GM18505 (cell line): ENCODE results near the gene PAX8.

Experiments
- ATAC-seq: cut with Tn5 transposase; IDR thresholded peaks from one replicate; pipeline ENCODE4 v1.9.1; 2021; ENCODE audit not compliant: unreplicated experiment
- POLR2A ChIP-seq: IDR thresholded peaks from 4 replicates; pipeline ENCODE4 v1.6.1; 2011; ENCODE audit warnings: borderline replicate concordance; ENCODE audit not compliant: insufficient read depth, insufficient read length; ENCODE audit errors: extremely low read depth

The PAX8 gene

GRCh38 chr2:113219092-113219441 is 59.7 kb downstream of the PAX8 start:
- no peak for ATAC-seq

GRCh38 chr2:113218283-113219091 is 60.2 kb downstream of the PAX8 start:
- no peak for TF ChIP-seq POLR2A
- no peak for ATAC-seq

More at GRCh38 chr2:113219092-113219441, 59.7 kb downstream of the PAX8 start:
- no peak for TF ChIP-seq POLR2A

DNA sequence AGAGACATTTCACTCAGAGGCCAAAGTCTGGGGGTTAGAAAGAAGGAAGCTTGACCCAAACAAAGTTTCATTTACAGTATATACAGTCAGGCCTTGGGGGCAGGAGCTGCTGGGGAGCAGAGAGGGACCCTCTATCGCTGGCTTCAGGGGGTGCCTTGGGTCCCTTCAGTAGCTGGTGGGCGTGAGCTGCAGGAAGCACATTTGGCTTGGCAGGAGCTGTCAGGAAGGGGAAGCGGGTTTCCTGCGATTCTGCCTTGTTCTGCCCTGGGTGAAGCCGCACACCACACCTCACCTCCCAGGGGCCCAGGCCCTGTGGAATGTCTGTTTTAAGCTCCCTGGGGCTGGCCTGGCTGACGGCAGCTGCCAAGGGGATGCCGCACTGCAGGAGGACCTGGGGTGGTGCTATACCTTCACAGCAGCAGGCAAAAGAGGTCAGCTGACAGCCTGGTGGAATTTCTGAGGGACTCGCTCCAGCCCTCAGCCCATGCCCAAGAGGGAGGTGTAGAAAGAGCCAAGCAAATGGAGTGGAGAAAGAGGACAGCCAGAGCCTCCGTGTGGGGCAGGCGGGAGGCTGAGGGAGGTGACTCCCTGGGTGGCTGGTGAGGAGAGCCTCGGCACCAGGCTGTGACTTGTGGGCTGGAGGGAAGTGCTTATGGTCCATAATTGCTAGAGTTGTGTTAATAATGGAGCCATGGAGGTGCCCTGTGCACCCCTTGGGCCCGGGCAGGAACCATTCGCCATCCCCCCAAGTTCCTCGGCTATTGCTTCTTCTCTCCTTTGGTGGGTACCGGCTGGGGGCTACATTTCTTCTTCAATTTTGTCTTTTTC is 61.1 kb downstream of the PAX8 start:
- no peak for ATAC-seq
- no peak for TF ChIP-seq POLR2A

GRCh38 chr2:113216891-113217454 is 61.7 kb downstream of the PAX8 start:
- no peak for ATAC-seq
- no peak for TF ChIP-seq POLR2A

- no peak for ATAC-seq
- TF ChIP-seq POLR2A, result no peak
These were observed 62.4 kb downstream of the PAX8 start for GRCh38 chr2:113216321-113216720.

DNA sequence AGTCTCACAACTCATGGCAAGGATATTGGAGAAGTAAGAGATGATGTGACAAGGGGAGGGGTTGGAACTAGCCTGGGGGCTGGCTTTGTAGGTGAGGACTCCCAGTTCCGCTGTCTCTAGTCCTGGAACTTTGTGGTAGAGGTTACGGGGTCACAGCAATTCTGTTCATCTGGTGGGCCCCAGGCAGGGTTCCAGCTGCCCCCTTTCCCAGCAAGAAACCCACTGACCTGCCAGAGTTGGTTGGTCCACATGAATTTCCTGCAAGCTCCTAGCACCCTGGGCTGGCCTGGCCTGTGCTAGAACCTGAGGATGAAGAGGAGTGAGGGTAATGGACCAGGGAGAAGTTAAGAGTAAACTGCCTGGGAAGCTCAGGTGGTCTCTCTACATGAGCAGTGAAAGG is 63.7 kb downstream of the PAX8 start:
- no peak for TF ChIP-seq POLR2A
- ATAC-seq, result no peak

DNA sequence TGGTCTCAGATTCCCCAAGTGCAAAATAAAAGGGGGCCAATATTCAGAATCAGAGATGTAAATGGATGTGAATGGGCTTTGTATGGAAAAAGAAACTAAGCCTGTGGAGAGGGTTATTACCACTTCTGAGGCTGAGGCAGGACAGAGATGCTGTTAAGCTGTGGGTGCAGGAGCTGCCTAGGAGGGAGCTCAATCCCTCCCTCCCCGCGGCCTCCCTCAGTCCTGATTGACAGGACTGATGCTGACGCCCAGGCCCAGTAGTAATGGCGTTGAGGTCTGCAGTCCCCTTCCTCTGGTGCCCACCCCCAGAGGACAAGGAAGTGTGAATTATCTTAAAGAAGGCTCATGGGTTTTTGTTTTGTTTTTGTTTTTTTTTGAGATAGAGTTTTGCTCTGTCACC is 64.6 kb downstream of the PAX8 start:
- no peak for TF ChIP-seq POLR2A
- no peak for ATAC-seq

GRCh38 chr2:113213061-113213930 is 65.4 kb downstream of the PAX8 start:
- TF ChIP-seq POLR2A, result no peak
- ATAC-seq, result no peak

DNA sequence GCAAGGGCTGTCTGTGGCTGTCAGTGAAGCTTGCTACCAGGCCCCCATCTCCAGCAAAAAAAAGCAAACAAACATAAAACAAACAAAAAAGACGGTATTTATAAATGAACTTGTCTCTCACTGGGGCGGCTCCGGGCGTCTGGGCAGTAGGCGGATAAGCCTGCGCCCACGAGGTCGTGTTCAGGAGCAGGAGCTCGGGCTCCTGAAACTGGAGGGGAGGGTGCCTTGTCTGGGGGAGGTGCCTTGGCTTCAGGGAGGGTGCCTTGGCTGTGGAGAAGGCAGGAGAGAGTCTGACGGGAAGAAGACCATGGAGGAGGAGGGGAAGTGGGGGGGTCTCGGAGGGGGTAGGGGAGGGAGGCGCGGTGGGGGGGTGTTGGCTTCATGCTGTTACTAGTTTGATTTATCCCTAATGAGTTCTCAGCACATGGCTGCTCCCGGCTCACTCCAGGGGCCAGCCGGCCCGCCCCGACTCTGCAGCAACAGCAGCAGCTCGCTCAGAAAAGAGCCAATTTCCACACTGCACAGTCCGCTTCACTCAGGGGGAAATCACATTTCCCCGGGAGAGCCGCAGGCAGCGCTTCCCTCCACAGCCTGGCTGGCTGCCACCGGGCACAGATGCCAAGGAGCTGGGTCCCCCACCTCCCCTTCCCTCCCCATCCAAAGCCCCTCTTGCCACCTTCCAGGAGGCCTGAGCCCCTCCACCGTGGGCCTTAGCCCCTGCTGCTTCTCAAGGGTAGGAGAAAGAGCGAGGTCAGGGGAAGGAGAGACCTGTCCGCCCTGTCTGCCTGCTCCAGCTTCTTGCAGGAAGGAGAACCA is 66.3 kb downstream of the PAX8 start:
- ATAC-seq, result no peak
- TF ChIP-seq POLR2A, result no peak

DNA sequence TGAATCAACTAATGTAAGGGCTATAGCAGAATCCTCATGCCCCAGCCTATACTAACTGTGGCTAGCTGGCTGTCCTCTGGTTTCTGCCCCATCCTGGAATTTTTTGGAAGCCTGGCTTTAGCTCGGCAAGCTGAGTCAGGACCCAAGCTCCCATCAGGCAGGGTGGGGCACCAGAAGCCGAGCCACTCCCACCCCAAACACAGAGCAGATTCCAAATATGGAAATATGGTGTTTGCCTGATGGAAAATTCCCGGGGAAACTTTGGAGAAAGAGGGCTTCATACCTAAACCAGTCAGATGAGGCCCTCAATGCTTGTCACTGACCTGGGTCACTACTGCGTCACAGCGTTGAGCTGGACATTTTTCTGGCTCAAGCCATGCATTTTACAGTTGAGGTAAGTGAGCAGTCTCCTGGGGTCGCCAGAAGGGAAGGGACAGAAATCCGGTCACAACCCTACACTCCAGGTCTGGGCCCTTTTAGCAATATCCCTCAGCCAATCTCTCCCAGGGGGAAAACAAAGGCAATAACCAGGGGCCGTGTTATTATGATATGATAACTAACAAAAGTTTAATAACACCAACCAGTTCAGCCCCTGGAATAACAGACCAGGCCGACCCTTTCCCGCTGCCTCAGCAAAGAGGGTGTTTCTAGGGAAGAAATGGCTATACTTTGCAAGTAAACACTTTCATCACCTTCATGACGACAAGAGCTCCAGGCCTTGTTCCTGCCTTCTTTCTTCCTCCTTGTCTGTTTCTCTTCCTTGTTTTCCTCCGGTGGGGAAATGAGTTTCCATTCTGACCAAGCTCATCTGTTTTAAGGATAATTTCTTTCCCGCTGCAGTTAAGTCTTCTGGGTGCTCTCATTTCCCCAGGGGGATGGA is 67.3 kb downstream of the PAX8 start:
- no peak for ATAC-seq
- no peak for TF ChIP-seq POLR2A

- no peak for TF ChIP-seq POLR2A
- ATAC-seq, result no peak
These were observed 69.0 kb downstream of the PAX8 start for GRCh38 chr2:113209646-113210171.
